Measurements from ENCODE around the gene SCN10A.

DNA sequence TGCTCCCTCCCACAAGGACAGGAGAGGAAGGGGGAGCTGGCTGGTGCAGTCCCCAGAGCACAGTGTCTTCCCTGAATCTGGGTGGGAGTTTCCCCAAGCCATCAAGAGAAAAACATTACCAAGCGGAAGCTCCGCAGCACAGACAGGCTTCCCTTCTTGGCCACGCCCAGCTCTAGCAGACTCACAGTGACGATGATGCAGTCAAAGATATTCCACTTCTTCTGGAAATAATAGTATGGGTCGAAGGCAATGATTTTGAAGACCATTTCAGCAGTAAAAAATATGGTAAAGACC, 76.7 kb downstream of the SCN10A start:
- TF ChIP-seq CTCF (IDR thresholded peaks at IDR 0.05; ENCODE audit: low read depth, low read length) (no peak), POLR2A (IDR thresholded peaks at IDR 0.05; ENCODE audit: extremely low read depth, insufficient read length) (no peak), MAX (IDR thresholded peaks at IDR 0.05; ENCODE audit: low read depth, low read length) (no peak), MYC (IDR thresholded peaks at IDR 0.05; ENCODE audit: low read depth, low read length) (no peak)
